ENCODE data around the gene NCOA3. TPM values are rescaled to one million over a fixed set of nuclear protein-coding genes. Genes with fewer than 3 reads are reported as not detected.
"Not testable (repeated sequence)": the region's sequence is repeated elsewhere in the genome, so short reads cannot be mapped to it uniquely, and the experiment has no call there.

The NCOA3 gene
- total RNA-seq, 2 experiments from 2014 or later = 66.2 to 73.7 TPM

DNA sequence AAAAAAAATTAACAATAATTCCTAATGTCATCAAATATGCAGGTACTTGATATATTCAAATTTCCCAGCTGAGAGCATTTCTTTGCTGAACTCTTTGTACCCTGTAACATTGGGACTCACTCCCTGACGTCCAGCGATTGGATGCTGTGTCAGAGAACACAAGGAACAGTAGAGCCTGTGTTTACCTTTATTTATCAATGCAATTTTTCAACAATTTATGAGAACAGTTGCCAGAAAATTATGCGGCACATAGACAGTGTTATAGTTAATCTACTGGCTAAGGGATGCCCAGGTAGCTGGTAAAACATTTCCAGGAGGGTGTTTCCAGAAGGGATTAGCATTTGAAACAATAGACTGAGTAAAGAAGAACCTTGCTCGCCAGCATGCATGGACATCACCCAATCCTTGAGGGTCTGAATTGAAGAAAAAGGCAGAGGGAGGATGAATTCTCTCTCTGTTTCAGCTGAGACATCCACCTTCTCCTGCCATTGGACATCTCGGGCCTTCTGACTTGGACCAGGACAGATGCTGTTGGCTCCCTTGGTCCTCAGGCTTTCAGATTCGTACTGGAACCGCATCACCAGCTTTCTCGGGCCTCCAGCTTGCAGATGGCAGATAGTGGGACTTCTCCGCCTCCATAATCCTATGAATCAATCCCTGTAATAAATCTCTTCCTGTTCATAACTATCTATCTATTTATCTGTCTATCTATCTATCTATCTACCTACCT lies 42.2 kb upstream of the NCOA3 start:
- ATAC-seq = no peak
- POLR2A ChIA-PET = interaction anchor here (1.5 kb wide), 1 partner anchor 34 kb away, joined by 3 read pairs; no protein-coding TSS in a partner anchor
- no peaks in the 10 kb centered on the region for H3K27me3 Mint-ChIP-seq
- no peak overlapping the region for H3K27ac Mint-ChIP-seq
- no peak overlapping the region for H3K4me3 Mint-ChIP-seq
- no peak for DNase-seq
- H3K9me3 Mint-ChIP-seq = peaks cover 2% of the 10 kb centered on the region
- TF ChIP-seq, protein P1, sequence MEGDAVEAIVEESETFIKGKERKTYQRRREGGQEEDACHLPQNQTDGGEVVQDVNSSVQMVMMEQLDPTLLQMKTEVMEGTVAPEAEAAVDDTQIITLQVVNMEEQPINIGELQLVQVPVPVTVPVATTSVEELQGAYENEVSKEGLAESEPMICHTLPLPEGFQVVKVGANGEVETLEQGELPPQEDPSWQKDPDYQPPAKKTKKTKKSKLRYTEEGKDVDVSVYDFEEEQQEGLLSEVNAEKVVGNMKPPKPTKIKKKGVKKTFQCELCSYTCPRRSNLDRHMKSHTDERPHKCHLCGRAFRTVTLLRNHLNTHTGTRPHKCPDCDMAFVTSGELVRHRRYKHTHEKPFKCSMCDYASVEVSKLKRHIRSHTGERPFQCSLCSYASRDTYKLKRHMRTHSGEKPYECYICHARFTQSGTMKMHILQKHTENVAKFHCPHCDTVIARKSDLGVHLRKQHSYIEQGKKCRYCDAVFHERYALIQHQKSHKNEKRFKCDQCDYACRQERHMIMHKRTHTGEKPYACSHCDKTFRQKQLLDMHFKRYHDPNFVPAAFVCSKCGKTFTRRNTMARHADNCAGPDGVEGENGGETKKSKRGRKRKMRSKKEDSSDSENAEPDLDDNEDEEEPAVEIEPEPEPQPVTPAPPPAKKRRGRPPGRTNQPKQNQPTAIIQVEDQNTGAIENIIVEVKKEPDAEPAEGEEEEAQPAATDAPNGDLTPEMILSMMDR (IDR thresholded peaks at IDR 0.05) = no peak
- no peaks in the 10 kb centered on the region for H3K36me3 Mint-ChIP-seq (ENCODE audit: low read depth)
- intact Hi-C loops (cut with micrococcal nuclease) = loop anchor here (5.0 kb wide), 1 partner anchor 43 kb away; the partner anchor contains the start of gene NCOA3
- CTCF ChIA-PET = interaction anchor here (1.1 kb wide), 1 partner anchor 14 kb away, joined by 3 read pairs; no protein-coding TSS in a partner anchor
- H3K4me1 Mint-ChIP-seq (ENCODE audit: low read depth) = peaks cover 28% of the 10 kb centered on the region

DNA sequence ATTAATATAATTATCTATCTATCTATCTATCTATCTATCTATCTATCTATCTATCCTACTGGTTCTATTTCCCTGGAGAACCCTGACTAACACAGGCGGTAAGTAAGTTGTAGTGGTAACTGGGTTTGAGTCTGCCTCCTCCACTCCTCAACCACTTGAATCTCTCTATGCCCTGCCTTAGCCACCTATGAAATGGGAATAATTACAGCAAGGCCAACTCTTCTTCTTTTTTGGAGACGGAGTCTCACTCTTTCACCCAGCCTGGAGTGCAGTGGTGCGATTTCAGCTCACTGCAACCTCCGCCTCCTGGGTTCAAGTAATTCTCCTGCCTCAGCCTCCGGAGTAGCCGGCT lies 41.0 kb upstream of the NCOA3 start:
- ATAC-seq; H3K27ac Mint-ChIP-seq; H3K27me3 Mint-ChIP-seq; CTCF ChIA-PET; H3K9me3 Mint-ChIP-seq; H3K4me3 Mint-ChIP-seq; H3K36me3 Mint-ChIP-seq (ENCODE audit: low read depth); intact Hi-C loops (cut with micrococcal nuclease); DNase-seq: not testable (repeated sequence)
- POLR2A ChIA-PET = interaction anchor here (0.6 kb wide), 1 partner anchor 92 kb away, joined by 3 read pairs; no protein-coding TSS in a partner anchor
- H3K4me1 Mint-ChIP-seq (ENCODE audit: low read depth) = peaks cover 22% of the 10 kb centered on the region

DNA sequence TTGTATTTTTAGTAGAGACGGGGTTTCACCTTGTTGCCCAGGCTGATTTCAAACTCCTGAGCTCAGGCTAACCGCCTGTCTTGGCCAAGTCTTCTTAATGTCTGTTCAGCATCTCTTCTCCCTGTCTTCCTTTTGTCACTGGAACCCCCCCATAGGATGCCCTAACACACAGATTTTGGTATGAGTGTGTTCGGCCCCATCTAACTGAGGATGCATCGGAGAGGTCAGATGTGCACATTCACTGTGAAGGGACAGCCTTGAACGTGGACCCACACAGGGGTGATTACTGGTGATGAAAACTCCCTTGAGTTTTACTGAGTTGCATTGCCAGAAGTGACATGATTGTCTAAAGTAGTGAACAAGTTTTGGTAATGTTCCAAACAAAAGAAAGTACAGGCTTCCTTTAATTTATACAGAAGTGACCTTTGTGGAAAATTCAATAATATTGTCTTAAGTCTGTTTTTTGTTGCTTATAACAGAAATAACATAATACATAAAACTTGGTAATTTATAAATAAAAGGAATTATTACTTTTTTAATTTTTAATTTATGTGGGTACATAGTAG lies 40.5 kb upstream of the NCOA3 start:
- TF ChIP-seq, protein P1 (IDR thresholded peaks at IDR 0.05) = no peak
- CTCF ChIA-PET = no interaction called here
- no peaks in the 10 kb centered on the region for H3K36me3 Mint-ChIP-seq (ENCODE audit: low read depth)
- H3K27me3 Mint-ChIP-seq = no peaks in the 10 kb centered on the region
- POLR2A ChIA-PET = interaction anchor here (0.6 kb wide), 1 partner anchor 91 kb away, joined by 3 read pairs; no protein-coding TSS in a partner anchor
- DNase-seq (no peak), ATAC-seq (no peak)
- peaks cover 2% of the 10 kb centered on the region for H3K9me3 Mint-ChIP-seq
- intact Hi-C loops (cut with micrococcal nuclease) = no loop called here
- H3K4me3 Mint-ChIP-seq = no peak overlapping the region
- H3K27ac Mint-ChIP-seq = no peak overlapping the region
- H3K4me1 Mint-ChIP-seq (ENCODE audit: low read depth) = peaks cover 21% of the 10 kb centered on the region

DNA sequence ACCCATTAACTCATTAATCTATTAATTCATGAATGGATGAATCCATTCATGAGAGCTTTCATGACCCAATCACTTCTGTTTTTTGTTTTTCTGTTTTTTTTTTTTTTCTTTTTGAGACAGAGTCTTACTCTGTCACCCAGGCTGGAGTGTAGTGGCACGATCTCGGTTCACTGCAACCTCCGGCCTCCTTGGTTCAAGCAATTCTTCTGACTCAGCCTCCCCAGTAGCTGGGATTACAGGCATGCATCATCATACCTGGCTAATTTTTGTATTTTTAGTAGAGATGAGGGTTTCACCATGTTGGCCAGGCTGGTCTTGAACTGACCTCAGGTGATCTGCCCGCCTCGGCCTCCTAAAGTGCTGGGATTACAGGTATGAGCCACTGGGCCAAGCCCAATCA lies 39.8 kb upstream of the NCOA3 start:
- H3K4me1 Mint-ChIP-seq (ENCODE audit: low read depth) = peaks cover 16% of the 10 kb centered on the region
- H3K9me3 Mint-ChIP-seq; H3K4me3 Mint-ChIP-seq; H3K27me3 Mint-ChIP-seq; H3K27ac Mint-ChIP-seq; DNase-seq; H3K36me3 Mint-ChIP-seq (ENCODE audit: low read depth); ATAC-seq; POLR2A ChIA-PET; intact Hi-C loops (cut with micrococcal nuclease): not testable (repeated sequence)
- CTCF ChIA-PET = interaction anchor here (1.5 kb wide), 1 partner anchor 13 kb away, joined by 4 read pairs; no protein-coding TSS in a partner anchor

DNA sequence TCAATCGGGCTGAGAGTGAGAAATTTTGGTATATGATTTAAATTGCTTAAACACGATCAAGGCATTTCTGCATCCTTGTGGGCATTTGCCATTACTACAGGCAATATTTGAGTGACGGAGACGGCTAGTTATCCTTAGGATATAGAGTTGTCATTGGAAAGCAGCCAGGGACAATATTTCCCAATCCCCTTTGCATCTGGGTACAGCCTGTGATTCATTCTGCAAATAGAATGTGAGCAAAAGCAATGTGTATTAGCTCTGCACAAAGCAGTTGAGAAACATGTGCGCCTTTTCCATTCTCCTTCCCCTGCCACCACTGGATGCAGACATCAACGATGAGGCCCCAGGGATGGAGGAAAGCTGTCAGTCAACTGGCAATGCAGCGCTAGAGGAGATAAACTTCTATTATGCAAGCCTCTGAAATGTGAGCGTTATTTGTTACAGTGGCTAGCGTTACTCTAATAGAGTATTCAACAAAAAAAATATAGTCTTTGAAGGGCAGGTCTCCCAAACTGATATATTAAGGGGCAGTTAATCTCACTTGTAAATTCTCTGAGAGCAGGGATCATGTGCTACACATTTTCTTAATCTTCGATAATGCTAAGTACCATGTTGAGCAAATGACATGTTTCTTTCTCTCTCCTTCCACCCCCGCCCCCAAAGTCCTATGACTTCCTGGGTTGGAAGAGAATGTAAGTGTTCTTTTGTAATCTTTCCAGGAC lies 37.1 kb upstream of the NCOA3 start:
- Mint-ChIP-seq H3K9me3 (no peaks in the 10 kb centered on the region), H3K27me3 (no peaks in the 10 kb centered on the region), H3K27ac (no peak overlapping the region), H3K36me3 (ENCODE audit: low read depth) (no peaks in the 10 kb centered on the region), H3K4me1 (ENCODE audit: low read depth) (no peaks in the 10 kb centered on the region), H3K4me3 (no peak overlapping the region)
- ChIA-PET POLR2A (no interaction called here), CTCF (interaction anchor here (1.0 kb wide), 1 partner anchor 156 kb away, joined by 3 read pairs; no protein-coding TSS in a partner anchor)
- DNase-seq = no peak
- TF ChIP-seq, protein P1 (IDR thresholded peaks at IDR 0.05) = no peak
- intact Hi-C loops (cut with micrococcal nuclease) = no loop called here
- no peak for ATAC-seq

Measured in activated CD8-positive, alpha-beta T cell treated with anti-CD3 and anti-CD28 coated beads for 36 hours (primary cell).